Measurements from ENCODE around the gene COX15.

Gene COX15

GRCh38 chr10:99731306-99732032 lies 458 bp downstream of the COX15 start:
- no peak for TF ChIP-seq EZH2 (IDR thresholded peaks at IDR 0.05; ENCODE audit: borderline replicate concordance, low read length)
- no peak for TF ChIP-seq CTCF (IDR thresholded peaks at IDR 0.05; ENCODE audit: low read length)

GRCh38 chr10:99730026-99730425 lies 1.9 kb downstream of the COX15 start:
- Histone ChIP-seq H2AFZ (ENCODE audit: low read length) (no peak overlapping the region), H3K4me2 (ENCODE audit: low read length) (no peak overlapping the region), H3K4me1 (ENCODE audit: insufficient read depth, low read length, severe bottlenecking) (peaks cover 15% of the 10 kb centered on the region), H3K36me3 (ENCODE audit: insufficient read depth, low read length) (peaks cover 27% of the 10 kb centered on the region), H4K20me1 (ENCODE audit: insufficient read depth, low read length) (no peaks in the 10 kb centered on the region), H3K27ac (ENCODE audit: low read depth, low read length, poor library complexity, severe bottlenecking) (no peak overlapping the region), H3F3A (ENCODE audit: insufficient read depth, low read length) (no peaks in the 10 kb centered on the region), H3K79me2 (ENCODE audit: insufficient read depth, low read length) (peaks cover 6% of the 10 kb centered on the region), H3K9me2 (ENCODE audit: low read depth, low read length) (no peaks in the 10 kb centered on the region), H3K4me3 (ENCODE audit: low read depth, low read length, poor library complexity, severe bottlenecking) (no peak overlapping the region), H3K27me3 (ENCODE audit: insufficient read depth, low read length) (no peaks in the 10 kb centered on the region), H3K9ac (ENCODE audit: low read length) (no peak overlapping the region), H3K9me3 (ENCODE audit: low read length) (no peaks in the 10 kb centered on the region)
- TF ChIP-seq EZH2 (IDR thresholded peaks at IDR 0.05; ENCODE audit: borderline replicate concordance, low read length) (no peak), CTCF (IDR thresholded peaks at IDR 0.05; ENCODE audit: low read length) (no peak)

More at GRCh38 chr10:99731306-99732032, 458 bp downstream of the COX15 start:
- H3F3A ChIP-seq (ENCODE audit: insufficient read depth, low read length), result no peaks in the 10 kb centered on the region
- H3K9ac ChIP-seq (ENCODE audit: low read length), result peak overlapping the region; percentile 91
- peak overlapping the region; percentile 70 for H3K4me2 ChIP-seq (ENCODE audit: low read length)
- H3K36me3 ChIP-seq (ENCODE audit: insufficient read depth, low read length), result peaks cover 23% of the 10 kb centered on the region
- no peak overlapping the region for H2AFZ ChIP-seq (ENCODE audit: low read length)
- H4K20me1 ChIP-seq (ENCODE audit: insufficient read depth, low read length), result no peaks in the 10 kb centered on the region
- no peaks in the 10 kb centered on the region for H3K27me3 ChIP-seq (ENCODE audit: insufficient read depth, low read length)
- H3K9me3 ChIP-seq (ENCODE audit: low read length), result no peaks in the 10 kb centered on the region
- no peak overlapping the region for H3K27ac ChIP-seq (ENCODE audit: low read depth, low read length, poor library complexity, severe bottlenecking)
- H3K4me3 ChIP-seq (ENCODE audit: low read depth, low read length, poor library complexity, severe bottlenecking), result peak overlapping the region; percentile 91
- peaks cover 6% of the 10 kb centered on the region for H3K79me2 ChIP-seq (ENCODE audit: insufficient read depth, low read length)
- no peaks in the 10 kb centered on the region for H3K9me2 ChIP-seq (ENCODE audit: low read depth, low read length)
- H3K4me1 ChIP-seq (ENCODE audit: insufficient read depth, low read length, severe bottlenecking), result peaks cover 15% of the 10 kb centered on the region

- Histone ChIP-seq H3K27me3 (ENCODE audit: insufficient read depth, low read length) (no peaks in the 10 kb centered on the region), H3K79me2 (ENCODE audit: insufficient read depth, low read length) (no peaks in the 10 kb centered on the region), H2AFZ (ENCODE audit: low read length) (no peak overlapping the region), H3K27ac (ENCODE audit: low read depth, low read length, poor library complexity, severe bottlenecking) (no peak overlapping the region), H3K9ac (ENCODE audit: low read length) (no peak overlapping the region), H3F3A (ENCODE audit: insufficient read depth, low read length) (no peaks in the 10 kb centered on the region), H3K4me2 (ENCODE audit: low read length) (no peak overlapping the region), H3K9me3 (ENCODE audit: low read length) (no peaks in the 10 kb centered on the region), H3K4me1 (ENCODE audit: insufficient read depth, low read length, severe bottlenecking) (no peaks in the 10 kb centered on the region), H3K36me3 (ENCODE audit: insufficient read depth, low read length) (peaks cover 41% of the 10 kb centered on the region), H3K4me3 (ENCODE audit: low read depth, low read length, poor library complexity, severe bottlenecking) (no peak overlapping the region), H3K9me2 (ENCODE audit: low read depth, low read length) (no peaks in the 10 kb centered on the region), H4K20me1 (ENCODE audit: insufficient read depth, low read length) (no peaks in the 10 kb centered on the region)
- no peak for TF ChIP-seq CTCF (IDR thresholded peaks at IDR 0.05; ENCODE audit: low read length)
- no peak for TF ChIP-seq EZH2 (IDR thresholded peaks at IDR 0.05; ENCODE audit: borderline replicate concordance, low read length)
These were observed 11.5 kb downstream of the COX15 start for GRCh38 chr10:99720387-99720786.

Data from OCI-LY1 (cell line).